Measurements from ENCODE around the gene EBPL.
"Not testable (repeated sequence)": the region's sequence is repeated elsewhere in the genome, so short reads cannot be mapped to it uniquely, and the experiment has no call there.

EBPL gene

DNA sequence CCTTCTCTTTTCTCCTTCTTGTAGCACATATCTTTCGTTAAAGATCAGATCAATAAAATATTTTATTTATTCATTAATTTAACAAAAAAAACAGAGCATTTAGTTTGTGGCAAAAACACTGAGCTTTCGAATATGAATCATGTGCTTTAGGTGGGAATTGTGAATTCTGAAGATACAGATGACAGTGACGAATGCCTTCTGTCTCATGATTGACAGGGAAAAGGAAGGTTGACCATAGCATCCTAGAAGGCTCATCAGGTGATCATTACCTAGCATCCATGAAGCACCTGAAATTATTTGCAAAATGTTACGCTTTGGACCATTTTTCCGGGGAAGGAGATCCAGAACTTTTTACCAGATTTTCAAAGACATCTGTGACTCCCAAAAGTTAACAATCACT, 59.1 kb downstream of the EBPL start:
- no peak for DNase-seq

DNA sequence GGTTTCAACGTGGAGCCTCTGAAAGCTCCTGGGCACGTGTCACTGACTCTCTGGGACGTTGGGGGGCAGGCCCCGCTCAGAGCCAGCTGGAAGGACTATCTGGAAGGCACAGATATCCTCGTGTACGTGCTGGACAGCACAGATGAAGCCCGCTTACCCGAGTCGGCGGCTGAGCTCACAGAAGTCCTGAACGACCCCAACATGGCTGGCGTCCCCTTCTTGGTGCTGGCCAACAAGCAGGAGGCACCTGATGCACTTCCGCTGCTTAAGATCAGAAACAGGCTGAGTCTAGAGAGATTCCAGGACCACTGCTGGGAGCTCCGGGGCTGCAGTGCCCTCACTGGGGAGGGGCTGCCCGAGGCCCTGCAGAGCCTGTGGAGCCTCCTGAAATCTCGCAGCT, 60.7 kb downstream of the EBPL start:
- no peak for DNase-seq

DNA sequence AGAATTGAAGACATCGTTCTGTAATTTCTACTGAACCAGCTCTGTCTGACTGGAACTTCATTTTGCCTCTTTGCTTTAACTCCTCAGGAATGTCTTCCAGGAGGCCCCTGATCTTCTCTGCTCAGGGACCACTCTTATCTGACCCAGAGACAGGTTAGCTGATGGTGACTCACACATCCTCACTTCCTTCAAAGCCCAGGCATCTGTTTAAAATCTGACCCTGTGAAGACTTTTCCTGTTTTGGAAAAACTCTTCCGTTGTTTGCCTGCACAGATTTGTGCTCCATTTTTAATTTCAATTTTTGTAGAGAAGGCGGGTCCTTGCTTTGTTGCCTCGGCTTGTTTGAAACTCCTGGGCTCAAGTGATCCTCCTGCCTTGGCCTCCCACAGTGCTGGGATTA, 61.3 kb downstream of the EBPL start:
- DNase-seq: no peak

DNA sequence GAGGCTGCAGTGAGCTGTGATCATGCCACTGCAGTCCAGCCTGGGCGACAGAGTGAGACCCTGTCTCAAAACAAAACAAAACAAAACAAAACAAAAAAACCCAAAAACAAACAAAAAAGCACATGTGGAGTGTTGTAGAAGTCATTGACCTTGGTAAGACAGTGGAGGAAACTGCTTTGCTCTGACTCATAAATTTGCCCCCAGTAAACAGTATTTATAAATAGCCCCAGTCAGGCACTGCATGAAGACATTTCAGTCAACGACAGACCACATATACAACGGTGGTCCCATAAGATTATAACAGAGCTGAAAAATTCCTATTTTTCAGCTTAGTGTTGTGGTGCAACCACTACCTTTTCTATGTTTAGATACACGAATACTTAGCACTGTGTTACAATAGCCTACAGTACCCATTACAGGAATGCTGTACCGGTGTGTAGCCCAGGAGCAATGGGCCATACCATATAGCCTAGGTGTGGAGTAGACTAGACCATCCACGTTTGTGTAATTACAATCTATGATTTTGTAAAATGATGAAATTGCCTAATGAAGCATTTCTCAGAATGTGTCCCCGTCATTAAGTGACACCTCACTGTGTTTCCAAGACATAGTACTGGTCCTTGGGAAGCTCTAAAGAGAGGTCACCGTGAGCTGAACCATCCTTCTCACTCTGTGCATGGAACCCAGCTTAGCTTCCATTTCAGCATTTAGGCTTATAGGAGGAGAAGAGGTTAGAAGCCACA, 61.9 kb downstream of the EBPL start:
- no peak for DNase-seq

DNA sequence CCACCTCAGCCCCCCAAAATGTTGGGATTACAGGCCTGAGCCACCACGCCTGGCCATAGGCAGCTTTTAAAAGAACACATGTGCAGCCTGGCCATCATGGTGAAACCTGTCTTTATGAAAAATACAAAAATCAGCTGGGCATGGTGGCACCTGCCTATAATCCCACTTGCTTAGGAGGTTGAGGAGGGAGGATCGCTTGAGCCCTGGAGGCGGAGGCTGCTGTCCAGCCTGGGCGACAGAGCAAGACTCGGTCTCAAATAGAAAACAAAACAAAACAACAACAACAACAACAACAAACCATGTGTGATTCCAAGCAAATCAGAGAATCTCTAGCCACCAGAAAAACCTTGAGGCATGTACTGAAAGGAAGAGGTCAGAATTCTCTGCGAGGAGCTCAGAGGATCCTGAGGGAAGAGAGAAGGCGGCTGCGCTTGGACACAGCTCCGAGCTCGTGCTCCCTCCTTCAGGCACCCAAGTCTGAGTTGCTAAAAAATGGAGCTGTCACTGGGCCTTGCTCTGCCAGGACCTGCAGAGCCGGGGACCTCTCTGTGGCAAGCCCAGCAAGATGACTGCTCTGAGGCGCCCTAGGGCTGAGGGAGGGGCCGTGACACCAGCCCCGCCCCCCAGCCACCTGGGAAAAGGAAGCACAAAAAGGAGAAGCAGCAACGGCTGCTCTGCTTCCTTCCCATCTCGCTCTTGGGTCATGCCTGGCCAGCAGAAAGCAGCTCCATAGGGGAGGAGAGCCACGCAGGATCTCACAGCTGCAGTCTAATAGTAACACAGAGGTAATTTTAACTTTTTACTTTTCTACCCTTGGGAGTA, 63.2 kb downstream of the EBPL start, which contains the start of gene ARL11:
TSS of gene ARL11 (plus strand) at position 677 of the 822 bp plus-strand sequence. CDS start 1,941 bp downstream, outside the sequence.
- DNase-seq: peak; percentile 14

DNA sequence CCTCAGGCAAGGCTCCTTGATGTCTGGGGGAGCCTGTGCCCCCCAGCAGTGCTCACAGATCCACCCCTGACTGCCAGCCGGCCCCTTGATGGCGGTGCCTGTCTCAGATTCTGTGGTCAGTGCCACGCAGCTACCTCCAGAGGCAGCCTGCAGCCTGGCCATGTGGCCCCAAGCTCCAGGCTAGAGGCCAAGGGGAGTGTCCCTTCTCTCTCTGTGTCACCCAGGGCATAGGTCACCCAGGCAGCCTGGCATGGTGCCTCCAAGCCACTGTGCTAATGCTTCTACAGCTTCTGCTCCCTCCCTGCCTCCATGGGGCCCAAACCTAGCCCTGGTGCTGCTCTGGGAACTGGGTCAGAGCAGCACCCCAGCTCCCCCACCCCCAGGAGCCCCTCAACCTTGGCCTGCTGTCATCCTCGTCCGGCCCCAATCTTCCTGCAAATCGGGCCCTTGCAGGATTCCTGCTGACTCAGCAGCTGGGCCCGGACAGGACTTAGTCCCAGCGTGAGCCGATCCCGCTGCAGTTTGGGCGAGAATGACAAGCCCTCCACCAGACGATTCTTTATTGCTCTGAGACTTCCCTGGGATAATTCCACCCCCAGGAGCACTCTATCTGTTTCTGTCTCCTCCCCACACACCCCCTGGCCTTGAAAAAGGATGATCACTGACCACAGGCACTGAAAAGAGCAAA, 65.8 kb downstream of the EBPL start:
- DNase-seq: no peak

DNA sequence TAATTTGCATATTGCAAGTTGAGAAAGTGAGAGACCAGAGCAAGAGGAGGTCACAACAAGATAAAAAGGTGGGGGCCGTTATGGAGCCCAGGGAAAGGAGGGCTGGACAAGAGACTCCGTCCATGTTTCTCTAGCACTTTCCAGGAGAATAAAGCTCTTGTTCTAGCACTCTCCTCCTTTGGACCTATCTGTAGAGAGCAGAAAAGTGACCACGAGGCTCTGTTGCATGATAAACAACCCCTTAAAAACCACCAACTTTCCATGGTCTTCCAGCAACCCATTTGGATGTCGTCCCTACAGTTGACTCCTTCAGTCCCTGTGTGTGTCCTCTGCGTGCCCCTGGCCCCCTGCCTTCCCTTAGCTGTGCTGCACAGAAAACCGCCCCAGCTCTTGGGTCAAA, 67.1 kb downstream of the EBPL start:
- DNase-seq: no peak

DNA sequence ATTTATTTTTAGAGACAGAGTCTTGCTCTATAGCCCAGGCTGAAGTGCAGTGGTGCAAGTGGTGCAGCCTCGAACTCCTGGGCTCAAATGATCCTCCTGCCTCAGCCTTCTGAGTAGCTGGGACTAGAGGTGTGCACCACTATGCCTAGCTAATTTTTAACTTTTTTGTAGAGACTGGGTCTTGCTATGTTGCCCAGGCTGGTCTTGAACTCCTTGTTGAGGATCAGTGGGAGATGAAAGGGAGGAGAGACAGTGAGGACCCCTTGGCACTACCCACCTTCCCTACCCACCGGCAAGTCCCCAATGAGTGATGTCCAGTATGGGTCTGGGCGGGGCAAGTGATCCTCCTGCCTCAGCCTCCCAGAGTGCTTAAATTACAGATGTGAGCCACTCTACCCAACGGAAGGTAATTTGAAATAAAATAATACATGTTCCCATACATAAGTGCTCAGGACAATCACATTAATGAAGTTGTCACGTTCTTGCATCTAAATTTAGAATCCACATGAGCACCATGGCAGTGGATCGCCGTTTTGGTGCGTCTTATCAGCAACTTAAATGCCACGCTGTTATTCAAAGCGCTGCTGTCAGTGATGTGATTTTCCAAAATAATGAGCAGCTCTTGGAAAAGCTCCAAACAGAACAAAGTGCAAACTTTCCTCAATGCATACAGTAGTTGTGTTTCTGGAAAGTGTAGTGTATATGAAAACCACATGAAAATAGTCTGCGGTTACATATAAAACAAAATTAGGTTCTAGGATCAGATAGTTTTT, 68.9 kb downstream of the EBPL start:
- no peak for DNase-seq

DNA sequence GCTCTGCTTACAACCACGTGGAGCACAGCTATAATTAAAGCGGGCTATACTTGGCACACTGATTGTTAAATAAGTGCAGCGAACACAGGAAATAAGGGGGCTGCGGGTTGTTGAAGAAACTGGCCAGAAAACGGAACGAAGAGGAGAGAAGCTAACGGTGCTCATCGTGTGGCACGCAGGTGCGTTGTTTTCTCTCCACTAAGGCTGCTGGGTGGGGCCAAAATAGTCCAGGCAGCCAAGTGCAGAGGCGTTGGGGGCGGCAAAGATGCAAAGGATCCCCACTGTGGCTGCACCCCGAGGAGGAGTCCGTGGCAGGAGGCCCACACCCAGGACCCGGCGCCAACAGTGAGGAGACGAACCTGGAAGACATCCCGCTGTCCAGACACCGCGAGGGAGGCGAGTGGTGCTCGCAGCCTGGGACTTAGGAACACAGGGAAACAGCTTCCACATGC, 71.1 kb downstream of the EBPL start:
- no peak for DNase-seq

DNA sequence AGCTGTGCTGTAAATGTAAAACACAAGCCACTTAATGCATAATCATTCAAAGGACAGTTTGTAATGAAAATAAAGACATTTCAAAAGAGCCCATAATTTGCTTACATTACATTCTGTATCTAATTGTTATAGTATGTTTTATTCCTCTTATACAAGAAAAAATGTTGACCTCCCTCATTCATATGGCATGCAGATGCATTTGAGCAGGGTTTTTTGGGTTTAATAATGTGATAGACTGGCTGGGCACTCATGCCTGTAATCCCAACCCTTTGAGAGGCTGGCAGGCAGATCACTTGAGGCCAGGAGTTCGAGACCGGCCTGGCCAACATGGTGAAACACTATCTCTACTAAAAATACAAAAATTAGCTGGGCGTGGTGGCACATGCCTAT, 74.6 kb downstream of the EBPL start:
- no peak for DNase-seq

DNA sequence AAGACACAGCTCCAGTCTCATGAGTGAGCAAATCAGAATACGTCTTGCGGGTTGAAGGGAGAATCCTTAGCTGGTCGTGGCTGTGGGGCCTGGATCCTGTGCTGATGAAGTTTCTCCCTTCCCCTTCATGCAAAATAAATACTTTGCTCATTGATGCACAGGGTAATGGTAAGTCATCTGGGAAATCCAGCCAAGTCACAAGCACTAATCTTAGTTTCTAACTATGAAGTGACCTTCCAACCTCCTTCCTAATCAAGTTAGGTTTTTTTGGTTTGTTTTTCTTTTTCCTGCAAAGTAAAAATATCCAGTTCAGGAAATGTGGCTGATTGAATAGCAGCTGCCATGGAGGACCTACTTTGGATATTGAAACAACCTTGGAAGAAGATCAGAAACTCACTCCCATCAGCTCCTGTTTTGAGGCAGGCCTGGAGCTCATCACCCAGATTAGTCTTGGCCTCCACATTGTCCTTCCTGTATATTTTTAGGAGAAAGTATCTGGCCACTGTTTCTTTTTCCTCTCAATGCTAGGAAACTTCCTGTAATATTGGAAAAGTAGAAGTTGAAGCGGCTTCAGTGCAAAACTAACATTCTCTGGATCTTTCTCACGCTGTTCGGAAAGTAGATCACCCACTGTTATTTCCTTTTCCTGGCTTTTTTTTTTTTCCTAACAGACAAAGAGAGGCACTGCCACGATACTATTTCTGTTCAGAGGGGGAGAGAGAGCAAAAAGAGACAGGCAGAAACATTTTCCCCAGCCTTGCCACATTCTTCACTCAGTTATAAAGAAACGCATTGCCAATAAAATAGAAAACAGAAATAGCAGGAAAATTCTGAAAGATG, 75.2 kb downstream of the EBPL start:
- DNase-seq: no peak

DNA sequence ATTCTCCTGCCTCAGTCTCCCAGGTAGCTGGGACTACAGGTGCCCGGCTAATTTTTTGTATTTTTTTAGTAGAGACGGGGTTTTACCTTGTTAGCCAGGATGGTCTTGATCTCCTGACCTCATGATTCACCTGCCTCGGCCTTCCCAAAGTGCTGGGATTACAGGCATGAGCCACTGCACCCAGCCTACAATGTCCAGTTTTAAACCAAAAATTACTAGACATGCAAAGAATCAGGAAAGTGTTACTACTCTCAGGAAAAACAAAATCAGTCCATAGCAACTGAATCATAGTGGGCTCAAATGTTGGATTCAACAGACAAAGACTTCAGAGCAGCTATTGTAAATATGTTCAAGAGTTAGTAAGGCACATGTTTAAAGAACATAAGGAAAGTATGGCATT, 79.2 kb downstream of the EBPL start:
- DNase-seq: not testable (repeated sequence)

All from activated CD4-positive, alpha-beta T cell treated with anti-CD3 and anti-CD28 coated beads for 1 hour (primary cell).